LHCN-M2 (cell line): ENCODE data around the gene NME8. TPM values are rescaled to one million over a fixed set of nuclear protein-coding genes. Genes with fewer than 3 reads are reported as not detected.
A peak's percentile ranks its signal among the peaks of the same experiment; 100 is the strongest.

Experiments
- DNase-seq: peaks from one replicate; pipeline ENCODE4 v3.0.0-alpha.2; 2012; ENCODE audit warnings: low read depth
- total RNA-seq: library from RNA; depleted of rRNA; stranded (reverse); fragments of >200 nt; gene quantifications from 2 replicates; pipeline ENCODE4 v1.2.3, GENCODE V29; 2014; rRNA removed

Gene NME8
- total RNA-seq, 1 experiment from 2014 or later = not detected

DNA sequence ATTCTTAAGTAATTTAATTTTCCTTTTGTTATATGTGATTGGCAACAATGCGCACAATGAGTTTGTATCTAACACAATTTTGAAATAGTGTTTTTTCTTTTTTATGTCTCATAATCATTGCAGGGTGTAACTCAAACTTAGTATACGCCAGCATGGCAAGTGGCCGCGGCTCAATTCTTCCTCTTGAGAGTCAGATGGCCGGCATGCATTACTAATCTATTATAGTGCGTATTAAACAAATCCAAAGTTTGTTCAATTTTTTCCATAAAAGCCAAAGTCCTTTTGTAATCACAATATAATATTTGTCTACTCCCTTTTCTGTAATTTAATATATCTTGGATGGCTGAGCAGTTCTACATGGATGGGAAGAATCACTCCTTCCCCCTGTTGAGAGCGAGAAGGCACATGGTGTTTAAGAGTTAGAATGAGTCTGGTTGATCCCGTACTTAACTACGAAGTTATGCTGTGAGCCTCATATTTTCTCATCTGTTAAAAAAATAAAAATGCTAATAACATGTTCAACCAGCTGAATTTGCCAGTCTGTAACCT is 84.7 kb downstream of the NME8 start:
- DNase-seq = no peak

DNA sequence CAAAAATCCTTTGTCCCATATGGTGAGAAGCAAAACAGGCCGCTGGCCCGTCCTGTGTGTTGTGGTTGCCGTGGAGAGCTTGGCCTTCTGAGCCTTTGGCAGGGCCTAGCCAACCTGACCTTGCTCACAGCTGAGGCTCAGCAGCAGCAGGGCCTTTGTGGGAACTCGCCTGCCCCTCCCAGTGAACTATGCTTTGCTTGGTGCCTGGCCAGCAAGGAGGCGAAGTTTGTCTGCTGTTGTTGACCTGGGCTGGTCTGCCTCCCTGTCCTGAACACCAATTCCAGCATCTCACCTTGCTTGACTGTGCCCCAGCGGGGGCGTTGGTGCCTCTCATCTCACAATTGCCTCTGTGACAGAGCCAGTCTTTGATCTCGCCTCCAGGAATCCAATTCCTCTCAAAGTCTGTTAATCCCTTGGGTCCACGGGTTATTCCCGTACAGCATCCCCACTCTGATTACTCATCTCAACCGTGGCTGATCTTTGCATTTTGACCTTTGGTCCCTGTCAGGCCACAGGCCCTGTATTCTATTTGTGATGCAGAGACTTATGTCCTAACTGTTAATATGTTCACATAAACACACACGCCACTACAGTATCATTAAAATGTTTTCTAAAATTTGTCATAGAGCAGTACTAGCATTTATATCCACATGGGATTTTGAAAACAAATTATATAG is 94.7 kb downstream of the NME8 start:
- DNase-seq = peak; percentile 96

DNA sequence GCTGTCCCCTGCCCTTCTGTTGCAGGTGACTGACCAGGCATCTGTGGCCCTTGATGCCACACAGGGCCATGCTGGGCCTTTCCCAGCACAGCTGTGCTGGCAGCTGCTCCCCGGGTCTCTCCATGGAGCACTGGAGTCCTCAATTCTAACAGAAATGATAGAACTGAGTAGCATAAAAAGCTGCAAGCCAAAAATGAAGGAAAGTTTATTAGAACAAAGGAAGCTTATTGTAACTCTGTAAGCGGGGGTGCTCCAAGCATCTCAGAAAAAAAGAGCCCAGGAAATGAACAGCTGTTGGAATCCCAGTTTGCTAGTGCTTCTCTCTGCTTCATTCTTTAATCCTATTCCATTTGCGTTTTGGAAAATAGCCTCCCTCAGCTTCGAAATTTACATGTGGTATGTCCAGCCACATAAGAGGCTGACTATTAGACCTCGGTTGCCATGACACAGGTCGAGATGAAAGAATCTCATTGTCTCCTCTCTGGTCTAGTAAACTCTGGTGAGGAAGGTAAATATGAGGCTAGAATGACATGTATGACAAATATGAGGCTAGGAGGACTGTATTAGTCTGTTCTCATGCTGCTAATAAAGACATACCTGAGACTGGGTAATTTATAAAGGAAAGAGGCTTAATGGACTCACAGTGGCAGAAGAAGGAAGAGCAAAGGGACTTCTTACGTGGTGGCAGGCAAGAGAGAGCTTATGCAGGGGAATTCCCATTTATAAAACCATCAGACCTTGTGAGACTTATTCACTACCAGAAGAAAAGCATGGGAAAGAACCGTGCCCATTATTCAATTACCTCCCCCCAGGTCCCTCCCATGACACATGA is 95.7 kb downstream of the NME8 start:
- DNase-seq = peak; percentile 78

DNA sequence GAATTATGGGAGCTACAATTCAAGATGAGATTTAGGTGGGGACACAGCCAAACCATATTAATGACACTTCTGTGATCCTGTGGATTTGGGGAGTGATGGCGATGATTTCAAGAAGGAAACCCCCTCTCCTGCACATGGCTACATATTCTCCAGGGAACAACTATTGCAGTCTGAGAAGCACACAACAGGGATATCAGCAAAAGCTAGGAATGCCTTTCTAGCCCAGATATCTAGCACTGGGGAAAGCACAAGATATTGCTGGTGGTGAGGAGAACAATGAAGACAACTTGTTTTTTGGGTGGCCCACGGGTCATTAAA is 96.3 kb downstream of the NME8 start:
- no peak for DNase-seq

DNA sequence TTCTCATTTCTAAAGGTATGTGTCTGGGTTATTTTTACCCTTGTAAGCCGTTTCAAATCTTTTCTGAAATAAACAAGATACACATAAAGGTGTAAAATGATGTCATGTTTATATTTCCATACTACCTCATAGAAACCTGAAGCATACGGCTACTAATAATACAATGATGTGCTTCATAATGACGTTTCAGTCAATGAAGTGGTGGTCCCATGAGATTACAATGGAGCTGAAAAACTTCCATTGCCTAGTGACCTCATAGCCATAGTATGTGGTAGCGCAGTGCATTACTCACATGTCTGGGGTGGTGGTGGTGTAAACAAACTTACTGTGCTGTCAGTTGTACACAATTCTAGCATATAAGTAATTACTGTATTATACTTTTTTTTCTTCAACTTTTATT is 96.9 kb downstream of the NME8 start:
- peak; percentile 92 for DNase-seq

DNA sequence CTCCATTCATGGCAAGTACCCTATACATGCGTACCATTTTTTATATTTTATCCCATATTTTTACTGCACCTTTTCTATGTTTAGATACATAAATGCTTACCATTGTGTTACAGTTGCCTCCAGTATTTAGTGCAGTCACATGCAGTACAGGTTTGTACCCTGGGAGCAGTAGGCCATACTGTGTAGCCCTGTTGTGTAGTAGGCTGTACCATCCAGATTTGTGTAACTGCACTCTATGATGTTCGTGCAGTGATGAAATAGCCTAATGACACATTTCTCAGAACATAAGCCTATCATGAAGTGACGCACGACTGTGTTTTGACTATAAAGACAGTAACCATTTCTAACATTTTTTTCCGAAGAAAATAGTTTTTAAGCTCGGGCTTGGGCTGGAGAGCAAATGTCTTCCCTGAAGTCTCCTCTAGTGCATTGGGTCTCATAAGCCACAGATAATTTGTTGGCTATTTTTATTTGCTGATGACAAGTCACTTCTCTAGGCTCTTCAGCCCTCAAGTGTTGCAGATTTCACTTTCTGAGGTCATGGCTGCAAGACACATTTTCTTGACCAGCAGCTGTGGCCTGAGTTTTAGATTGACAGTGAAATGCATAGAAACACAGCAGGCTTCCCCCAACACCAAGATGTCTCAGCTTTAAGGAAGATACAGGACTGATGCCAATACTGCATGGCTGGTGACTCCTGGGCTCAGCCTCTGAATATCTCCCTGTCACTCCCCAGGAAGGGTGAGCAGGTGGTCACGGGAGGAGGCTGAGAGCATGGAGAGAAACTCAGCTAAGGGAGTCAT is 98.9 kb downstream of the NME8 start:
- DNase-seq = no peak

DNA sequence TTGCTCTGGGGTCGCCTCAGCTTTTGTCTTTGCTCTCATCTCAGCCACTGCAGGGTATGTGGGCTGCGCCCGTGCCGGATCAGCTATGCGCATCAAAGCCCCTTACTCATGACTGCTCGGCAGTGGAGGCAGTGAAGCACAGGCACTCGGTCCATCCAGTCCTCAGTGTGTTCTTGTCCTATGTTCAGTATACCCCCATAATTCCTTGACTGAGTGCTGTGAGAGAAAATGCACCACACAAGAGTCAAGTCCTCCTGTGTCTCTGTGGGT is 99.5 kb downstream of the NME8 start:
- no peak for DNase-seq

Other genes with a start within 250 kb of the NME8 start
- gene GPR141, start 164.8 kb upstream of the NME8 start, total RNA-seq = not detected in 2 replicates
- 0.32 and 0.46 TPM in 2 replicates for gene SFRP4, start 68.2 kb downstream of the NME8 start, total RNA-seq
- gene EPDR1, start 72.0 kb downstream of the NME8 start, total RNA-seq = 99.6 and 105 TPM in 2 replicates